IPS-11a (cell line): ENCODE data around the gene UBN1.

Experiments used
- H3K4me3 ChIP-seq: one replicate; pipeline ENCODE4 v1.5.1; 2013; ENCODE audit warnings: low read depth, low read length, control low read depth

The UBN1 gene

DNA sequence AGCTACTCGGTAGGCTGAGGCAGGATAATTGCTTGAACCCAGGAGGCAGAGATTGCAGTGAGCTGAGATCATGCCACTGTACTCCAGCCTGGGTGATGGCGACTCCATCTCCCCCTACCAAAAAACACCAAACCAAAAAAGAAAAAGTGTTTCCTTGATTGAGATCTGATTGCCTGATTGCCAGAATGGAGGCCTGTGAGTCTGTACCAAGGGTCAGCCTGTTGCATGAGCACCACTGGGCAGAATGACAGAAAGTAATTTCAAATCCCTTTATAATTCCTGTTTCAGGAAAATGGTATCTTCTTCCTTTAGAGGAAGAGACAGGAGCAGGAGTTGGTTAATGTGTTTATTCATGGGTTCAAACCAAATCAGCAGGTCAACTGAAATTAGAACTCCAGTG is 8.5 kb downstream of the UBN1 start:
- H3K4me3 ChIP-seq, result no peak overlapping the region

DNA sequence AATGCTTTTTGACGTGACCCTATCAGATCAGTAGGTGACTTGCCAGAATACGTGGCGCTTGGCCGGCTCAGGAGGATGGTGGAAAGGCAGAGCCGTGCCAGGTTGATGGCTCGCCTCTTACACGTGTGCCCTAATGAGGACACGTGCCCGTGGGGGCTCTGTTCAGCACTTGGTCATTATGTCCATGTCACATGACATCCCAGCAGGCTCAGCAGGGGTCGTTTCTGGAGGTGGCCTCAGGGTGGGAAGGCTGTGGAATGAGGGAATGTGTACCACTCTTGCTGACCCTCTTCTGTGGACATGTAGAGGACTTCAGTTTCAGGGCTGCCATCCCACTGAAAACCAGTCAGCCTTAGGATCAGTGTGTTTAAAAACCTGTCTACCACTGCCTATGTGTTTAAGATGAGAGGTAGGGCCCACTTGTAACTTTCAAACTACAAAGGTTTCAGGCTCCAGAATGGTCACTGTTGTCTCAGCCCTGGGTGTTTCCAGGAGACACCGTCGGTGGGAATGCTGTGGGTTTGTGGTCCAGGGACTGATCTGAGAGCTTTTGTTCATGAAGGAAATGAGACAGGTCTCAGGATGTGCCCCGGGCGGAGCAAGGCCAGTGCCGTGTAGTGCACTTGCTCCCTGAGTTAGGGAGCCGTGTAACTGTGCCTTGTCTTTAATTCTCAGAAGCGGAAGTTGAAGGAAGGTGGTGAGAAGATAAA is 12.1 kb downstream of the UBN1 start:
- H3K4me3 ChIP-seq, result no peak overlapping the region

DNA sequence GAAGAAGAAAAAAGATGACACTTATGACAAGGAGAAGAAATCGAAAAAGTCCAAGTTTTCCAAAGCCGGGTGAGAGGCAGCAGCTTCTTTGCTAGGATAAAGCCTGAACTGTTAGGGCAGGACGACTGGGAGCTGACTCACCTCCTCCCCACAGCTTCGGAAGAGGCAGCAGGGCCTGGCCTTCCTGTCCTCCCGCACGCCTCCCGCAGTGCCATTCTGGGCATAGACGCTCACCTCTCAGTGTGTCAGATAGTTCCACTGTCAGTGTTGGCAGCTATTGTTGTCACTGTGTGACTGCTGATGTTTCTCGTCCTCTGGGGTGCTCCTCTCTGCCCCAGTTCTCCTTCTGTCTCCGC is 12.6 kb downstream of the UBN1 start:
- H3K4me3 ChIP-seq, result no peak overlapping the region

DNA sequence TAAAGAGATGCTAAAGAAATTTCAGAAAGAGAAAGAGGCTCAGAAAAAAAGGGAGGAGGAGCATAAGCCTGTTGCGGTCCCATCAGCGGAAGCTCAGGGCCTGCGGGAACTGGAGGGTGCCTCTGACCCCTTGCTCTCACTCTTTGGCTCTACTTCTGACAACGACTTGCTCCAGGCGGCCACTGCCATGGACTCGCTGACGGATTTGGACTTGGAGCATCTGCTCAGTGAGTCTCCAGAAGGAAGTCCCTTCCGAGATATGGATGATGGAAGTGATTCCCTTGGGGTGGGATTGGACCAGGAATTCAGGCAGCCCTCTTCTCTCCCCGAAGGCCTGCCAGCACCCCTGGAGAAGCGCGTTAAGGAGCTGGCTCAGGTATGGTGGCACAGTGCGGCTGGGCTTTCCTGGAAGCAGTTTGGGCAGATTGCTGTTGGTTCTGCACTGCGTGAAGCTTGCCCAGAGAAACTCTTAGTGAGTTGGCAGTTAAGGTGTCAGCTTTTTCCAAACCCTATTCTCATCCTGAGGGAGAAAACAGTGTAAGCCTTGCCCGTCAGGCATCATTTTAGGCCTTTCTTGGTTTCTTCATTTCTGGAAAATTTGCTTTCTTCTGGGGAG is 13.6 kb downstream of the UBN1 start:
- H3K4me3 ChIP-seq, result no peak overlapping the region

DNA sequence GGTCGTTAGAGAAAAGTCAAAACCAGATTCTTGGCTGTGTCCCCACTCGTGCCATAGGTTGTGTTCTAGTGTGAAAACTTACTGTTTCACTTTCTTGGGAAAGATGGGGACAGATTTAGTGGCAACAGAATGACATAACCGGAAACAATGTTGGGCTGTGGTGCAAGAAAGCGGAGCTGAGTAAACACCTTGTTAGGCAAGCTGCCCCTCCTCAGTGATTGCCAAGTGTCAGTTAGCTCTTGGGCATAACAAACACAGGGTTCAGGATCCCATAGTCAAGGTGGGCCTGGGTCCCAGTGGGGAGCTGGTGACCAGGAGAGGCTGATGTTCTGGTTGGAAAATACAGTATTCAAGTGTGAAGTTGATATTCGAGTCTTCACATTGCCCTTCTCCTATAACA is 15.4 kb downstream of the UBN1 start:
- no peak overlapping the region for H3K4me3 ChIP-seq

DNA sequence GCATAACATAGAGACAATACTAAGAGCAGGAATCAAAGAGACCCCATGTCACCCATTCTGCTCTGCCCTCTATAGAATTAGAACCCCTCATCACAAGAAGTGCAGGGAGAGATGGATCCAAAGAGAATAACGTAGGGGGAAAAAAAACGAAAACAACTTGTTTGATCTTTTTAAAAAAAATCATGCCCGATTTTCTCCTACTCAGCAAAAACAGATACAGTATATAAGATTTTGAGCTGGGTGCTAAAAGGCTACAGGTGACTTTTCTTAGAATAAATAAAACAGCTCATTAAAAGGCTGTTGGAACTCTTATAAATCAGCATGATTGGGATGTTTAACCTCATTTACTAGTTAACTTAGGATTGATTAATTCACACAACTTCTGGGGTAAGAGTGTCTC is 17.4 kb downstream of the UBN1 start:
- no peak overlapping the region for H3K4me3 ChIP-seq

DNA sequence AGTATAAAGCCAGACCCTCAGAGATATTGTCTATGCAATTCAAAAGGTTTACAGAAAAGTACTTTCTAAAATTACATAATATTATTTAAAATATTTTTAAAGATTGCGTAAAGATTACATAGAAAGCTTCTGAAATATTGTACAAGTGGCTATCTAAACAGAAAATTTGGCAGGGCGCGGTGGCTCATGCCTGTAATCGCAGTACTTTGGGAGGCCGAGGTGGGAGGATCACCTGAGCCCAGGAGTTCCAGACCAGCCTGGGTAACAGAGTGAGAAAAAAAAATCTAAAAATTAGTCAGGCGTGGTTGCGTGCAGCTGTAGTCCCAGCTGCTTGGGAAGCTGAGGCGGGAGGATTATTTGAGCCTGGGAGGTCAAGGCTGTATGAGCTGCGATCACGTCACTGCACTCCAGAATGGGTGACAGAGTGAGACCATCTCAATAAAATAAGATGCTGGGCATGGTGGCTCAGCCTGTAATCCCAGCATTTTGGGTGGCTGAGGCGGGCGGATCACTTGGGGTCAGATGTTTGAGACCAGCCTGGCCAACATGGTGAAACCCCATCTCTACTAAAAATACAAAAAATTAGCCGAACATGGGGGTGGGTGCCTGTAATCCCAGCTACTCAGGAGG is 18.1 kb downstream of the UBN1 start:
- no peak overlapping the region for H3K4me3 ChIP-seq

DNA sequence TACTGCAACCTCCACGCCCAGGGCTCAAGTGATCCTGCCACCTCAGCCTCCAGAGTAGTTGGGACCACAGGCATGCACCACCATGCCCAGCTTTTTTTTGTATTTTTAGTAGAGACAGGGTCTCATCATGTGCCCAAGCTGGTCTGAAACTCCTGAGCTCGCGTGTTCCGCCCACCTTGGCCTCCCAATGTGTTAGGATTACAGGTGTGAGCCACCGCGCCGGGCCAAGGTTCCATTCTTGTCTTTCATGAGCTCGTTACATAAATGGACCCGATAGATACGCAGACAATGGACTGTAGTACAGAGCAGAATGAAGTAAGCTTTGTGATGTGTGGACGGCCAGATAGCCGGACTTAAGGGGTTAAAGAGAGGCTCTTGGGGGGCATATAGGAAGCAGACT is 19.3 kb downstream of the UBN1 start:
- no peak overlapping the region for H3K4me3 ChIP-seq

DNA sequence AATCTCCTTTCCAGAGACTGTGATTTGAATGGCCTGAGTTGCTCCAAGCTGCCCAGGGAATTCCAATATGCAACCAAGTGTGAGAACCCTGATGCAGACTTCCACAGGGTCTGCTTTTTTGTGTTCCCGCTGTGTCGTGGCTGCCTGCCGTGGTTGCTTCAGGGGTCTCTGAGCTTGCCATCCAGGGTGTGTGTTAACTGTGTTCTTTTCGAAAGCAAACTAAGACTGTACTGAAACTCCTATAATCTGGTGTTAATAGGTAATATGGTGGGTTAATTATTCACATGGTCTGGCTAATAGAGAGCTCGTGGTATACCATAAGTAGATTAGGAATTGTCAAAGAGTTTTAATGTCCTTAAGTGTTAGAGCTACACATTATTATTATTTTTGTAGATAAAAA is 20.7 kb downstream of the UBN1 start:
- no peak overlapping the region for H3K4me3 ChIP-seq

DNA sequence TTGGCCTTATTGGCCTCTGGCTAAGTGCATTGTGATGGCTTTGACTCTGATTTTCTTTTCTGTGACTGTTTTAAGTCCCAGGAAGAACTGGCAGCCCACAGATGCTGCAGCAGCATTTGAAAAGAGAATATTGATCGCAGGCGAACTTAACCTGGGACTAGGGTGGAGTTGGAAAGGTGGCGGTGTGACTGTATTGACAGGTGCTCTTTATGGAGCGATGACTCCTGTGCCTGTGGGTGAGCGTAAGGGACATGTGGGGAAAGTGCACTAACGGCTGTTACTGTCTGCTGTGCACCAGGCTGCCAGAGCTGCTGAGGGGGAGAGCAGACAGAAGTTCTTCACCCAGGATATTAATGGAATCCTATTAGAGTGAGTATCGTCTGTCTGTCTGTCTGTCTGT is 21.3 kb downstream of the UBN1 start:
- no peak overlapping the region for H3K4me3 ChIP-seq

DNA sequence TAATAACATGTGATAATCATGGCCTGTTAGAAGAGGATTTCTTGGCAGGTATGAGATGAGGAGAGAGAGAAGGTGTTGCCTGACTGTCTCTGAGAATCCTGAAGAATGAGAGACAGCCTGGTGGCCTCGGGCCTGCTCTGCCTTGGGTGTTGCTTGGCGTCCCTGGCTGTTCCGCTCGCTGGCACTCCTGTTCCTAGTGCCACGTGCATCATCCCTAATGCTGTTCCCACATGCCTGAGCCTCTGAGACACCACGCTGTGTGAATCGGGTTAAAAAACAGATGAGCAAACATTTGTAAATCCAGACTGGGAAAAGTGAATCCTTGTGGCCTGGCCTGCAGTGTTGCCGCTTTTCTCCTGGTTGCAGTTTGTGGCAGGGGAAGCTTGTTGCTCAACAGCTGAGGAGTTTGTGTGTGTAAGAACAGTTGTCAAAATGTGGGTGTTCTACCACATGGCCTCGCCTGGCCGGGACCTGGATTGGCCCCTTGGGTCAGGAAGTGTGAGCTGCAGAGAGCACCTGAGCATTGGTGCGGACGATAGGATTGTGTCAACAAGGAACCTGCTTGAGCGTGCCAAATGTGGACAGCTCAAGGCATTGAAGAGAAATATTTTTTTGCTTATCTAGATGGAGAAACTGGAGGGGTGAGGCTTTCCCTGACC is 22.0 kb downstream of the UBN1 start:
- H3K4me3 ChIP-seq, result no peak overlapping the region

DNA sequence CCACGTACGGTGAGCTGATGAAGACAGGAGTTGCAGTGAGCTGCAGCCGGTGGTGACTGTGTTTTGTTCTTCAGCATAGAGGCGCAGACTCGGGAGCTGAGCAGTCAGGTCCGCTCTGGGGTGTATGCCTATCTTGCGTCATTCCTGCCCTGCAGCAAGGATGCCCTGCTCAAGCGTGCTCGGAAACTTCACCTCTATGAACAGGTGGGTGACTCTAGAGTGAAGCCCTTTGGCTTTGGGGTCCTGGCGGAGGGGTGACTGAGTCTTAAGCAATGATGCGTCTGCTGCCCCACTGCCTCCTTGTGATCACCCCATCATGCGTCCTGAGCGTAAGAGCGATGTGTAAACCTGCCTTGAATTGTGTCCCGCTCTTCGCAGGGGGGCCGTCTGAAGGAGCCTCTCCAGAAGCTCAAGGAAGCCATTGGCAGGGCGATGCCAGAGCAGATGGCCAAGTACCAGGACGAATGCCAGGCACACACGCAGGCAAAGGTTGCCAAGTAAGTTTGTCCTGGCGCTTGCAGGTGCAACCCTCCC is 22.9 kb downstream of the UBN1 start:
- H3K4me3 ChIP-seq, result no peak overlapping the region

DNA sequence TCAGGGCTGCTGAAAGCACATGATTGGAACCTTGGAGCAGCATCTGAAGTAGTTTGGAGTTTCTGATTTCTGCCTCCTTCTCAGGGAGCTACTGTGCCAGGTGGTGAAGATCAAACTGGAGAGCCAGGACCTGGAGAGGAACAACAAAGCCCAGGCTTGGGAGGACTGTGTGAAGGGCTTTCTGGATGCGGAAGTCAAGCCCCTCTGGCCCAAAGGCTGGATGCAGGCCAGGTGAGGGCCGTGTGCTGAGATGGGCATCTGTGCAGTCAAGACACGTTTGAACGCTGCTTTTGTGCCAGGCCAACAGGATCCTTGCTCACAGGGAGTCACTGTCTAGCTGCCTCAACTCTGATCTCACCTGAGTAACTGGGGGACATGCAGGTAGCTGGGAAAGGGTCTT is 23.8 kb downstream of the UBN1 start:
- H3K4me3 ChIP-seq, result no peak overlapping the region

DNA sequence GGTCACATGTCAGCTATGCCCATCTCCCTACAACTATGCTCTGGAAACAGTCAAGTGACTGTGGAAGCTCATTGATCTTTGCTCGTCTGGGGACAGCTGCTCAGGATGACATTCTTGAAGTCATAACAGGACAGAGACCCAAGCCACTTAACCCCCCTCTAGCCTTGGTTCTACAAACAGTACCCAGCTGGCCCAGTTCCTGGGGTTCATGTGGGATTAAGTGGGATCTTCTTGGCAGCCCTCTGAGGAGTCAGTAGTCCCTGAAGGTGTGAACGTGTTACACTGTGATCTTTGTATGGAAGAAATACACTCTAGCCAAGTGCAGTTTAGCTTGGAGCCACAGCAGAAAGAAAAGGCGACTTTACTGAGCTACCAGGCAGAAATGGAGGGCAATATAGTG is 25.8 kb downstream of the UBN1 start:
- no peak overlapping the region for H3K4me3 ChIP-seq

DNA sequence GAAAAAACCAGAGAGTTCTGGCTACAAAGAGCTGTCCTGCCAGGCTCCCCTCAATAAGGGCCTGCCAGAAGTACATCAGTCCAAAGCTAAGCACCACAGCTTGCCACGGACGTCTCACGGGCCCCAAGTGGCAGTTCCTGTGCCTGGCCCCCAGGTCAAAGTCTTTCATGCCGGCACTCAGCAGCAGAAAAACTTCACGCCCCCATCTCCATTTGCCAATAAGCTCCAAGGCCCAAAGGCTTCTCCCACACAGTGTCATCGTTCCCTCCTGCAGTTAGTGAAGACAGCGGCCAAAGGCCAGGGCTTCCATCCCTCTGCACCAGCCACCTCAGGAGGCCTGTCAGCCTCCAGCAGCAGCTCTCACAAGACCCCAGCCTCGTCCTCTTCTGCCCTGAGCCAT is 27.4 kb downstream of the UBN1 start:
- H3K4me3 ChIP-seq, result no peak overlapping the region

DNA sequence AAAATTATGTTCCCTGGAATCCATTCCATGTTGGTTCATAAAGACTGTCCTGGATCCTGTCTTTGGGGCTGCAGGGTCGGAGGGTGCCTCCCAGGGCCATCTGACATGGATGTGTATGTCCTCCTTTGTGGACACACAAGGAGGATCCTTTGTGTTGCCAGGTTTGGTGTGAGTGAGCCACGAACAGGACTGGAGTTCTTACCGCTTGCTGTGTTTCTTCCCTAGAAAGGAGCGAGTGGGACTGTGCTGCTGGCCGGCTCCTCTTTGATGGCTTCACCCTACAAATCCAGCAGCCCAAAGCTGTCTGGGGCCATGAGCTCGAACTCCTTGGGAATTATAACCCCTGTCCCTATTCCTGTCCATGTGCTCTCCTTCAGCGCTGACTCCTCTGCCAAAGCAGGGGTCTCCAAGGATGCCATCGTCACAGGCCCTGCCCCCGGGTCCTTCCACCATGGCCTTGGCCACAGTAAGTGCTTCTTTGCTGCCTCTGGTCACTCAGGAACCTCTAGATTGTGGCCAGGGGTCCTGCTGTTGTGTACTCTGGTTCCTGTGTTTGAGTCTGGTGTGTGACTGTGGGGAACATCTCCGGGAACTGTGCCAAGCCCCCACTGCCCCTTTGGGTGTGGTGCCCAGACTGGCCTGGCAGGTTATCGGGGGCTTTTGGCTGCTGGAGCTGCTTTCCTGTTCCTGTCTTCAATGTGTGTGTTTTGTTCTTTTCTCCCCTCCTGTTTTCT is 29.5 kb downstream of the UBN1 start:
- H3K4me3 ChIP-seq, result no peak overlapping the region

DNA sequence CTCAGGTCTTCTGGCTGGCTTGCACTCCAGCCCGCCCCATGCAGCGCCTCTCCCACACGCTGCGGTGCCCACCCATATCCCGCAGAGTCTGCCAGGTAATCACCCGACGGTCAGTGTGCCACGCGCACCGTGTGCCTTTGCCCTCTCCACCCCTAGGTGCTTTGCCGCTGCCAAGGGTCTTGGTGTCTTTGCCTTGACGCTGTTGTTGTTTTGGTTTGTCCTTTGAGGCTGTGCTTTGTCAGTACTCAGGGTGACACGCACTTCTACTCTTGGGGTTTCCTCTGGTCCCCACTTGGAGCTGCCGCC is 30.1 kb downstream of the UBN1 start:
- H3K4me3 ChIP-seq, result no peak overlapping the region

DNA sequence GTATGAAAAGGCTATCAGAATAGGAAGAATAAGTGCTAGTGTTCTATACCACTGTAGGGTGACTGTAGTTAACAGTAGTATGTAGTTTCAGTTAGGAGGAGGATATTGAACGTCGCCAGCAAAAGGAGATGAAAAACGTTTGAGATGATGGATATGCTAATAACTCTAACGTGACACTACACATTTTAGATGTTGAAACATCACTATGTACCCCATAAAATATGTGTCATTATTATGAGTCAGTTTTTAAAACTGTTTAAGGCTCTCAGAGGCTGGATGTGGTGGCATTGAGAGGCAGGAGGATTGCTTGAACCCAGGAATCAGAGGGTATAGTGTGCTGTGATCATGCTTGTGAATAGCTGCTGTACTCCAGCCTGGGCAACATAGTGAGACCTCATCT is 31.8 kb downstream of the UBN1 start:
- H3K4me3 ChIP-seq, result no peak overlapping the region

DNA sequence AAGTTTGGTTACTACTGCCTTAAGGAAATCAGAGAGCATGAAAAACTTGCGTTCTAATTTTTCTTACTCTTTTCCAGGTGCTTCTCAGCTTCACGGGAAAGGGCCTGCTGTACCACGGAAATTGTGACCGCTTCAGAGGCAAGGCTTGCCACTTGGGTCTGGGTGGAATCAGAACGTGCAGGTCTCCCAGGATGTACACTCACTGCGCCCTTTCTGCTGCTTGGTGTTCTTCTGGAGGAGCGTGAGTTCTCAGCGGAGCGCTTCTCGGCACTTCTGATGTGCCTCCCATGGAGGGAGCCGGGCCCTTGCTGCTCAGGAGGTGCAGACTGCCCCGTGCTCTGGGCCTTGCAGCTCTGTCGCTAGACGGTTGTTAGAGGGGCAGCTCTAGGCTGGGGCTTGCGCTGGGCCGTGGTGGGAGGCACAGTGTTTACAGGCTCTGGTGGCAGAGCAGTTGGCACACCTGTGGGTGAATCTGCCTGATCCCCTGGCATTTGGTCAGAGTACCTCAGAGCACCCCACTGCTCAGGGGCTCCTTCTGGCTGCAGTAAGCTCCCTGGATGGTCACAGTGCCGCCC is 32.8 kb downstream of the UBN1 start:
- no peak overlapping the region for H3K4me3 ChIP-seq

DNA sequence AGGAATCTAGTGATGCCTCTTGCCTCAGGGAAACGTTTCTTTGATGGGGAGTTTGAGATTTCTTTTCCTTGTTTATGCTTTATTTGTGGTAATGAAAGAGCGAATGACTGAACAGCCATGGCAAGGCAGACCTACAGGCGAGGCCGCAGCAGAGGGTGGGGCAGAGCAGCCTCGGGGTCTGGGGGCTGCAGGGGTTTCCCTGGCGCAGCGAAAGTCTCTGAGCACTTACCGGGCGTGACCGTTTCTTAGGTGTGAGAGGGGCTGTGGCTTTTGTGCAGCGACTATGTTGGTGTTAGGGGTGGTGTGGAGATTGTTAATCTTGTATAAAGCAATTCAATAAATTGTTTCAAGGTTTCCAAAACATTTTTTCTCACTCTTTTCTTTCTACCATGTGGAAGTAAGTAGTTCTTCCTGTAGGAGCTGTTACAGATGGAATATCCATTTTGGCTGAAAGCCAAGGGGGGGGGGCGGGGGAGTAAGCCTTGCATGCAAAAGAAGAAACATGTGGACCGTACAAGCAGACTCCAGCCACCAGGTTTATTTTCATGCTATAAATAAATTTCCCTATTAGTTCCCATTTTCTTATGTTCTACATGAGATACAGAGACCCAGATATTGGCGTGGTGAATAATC is 34.8 kb downstream of the UBN1 start:
- H3K4me3 ChIP-seq, result no peak overlapping the region
